GM12873 (cell line): ENCODE measurements around the gene CGB3.

Source experiments
- CTCF ChIP-seq: IDR thresholded peaks from 2 replicates; pipeline ENCODE4 v1.5.1; 2012; ENCODE audit warnings: low read depth, mild to moderate bottlenecking, moderate library complexity, low read length, control low read depth; ENCODE audit not compliant: insufficient read depth; ENCODE audit errors: missing control alignments

CGB3 gene

GRCh38 chr19:48986211-48986610, 37.9 kb downstream of the CGB3 start:
- TF ChIP-seq CTCF, result no peak

- TF ChIP-seq CTCF, result no peak
Observed at GRCh38 chr19:48985711-48986110, 38.4 kb downstream of the CGB3 start.

- no peak for TF ChIP-seq CTCF
Observed at GRCh38 chr19:48982280-48982679, 41.9 kb downstream of the CGB3 start.

GRCh38 chr19:48977061-48977460, 47.1 kb downstream of the CGB3 start:
- TF ChIP-seq CTCF, result no peak

- no peak for TF ChIP-seq CTCF
Observed at GRCh38 chr19:48975947-48976847, 47.9 kb downstream of the CGB3 start.
